ENCODE measurements around the gene SH3RF2.

Gene SH3RF2

DNA sequence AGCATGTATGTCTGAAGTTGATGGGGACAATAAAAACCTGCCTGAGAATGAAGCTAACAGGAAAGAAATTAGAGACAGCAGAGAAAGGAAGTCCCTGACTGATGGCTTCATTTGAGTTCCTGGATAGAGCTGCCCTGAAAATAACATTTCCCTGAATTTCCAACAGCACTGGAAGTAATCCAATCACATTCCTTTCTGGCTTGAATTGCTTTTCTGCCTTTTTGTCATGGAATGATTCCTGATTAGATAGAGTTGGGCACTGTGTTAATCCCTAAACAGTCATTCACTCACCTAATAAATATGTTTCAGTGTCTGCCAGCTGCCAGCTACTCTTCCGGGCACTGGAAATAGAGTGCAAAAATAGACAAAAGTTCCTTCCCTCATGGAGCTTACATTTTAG lies 30.0 kb upstream of the SH3RF2 start:
- TF ChIP-seq ZNF558 (tag by site-specific recombination; IDR thresholded peaks at IDR 0.05) (no peak), ZFP69B (tag by site-specific recombination; IDR thresholded peaks at IDR 0.05) (no peak)
- no peaks in the 10 kb centered on the region for H3K36me3 ChIP-seq (ENCODE audit: control insufficient read depth in 2 of 2, insufficient read depth in 1 of 2, low read length in 2 of 2)
- no peaks in the 10 kb centered on the region for H3K9me3 ChIP-seq (ENCODE audit: control insufficient read depth, insufficient read depth, low read depth, low read length)
- H3K4me1 ChIP-seq (ENCODE audit: control insufficient read depth, insufficient read depth, low read length): no peaks in the 10 kb centered on the region
- POLR2A ChIA-PET: no interaction called here
- CTCF ChIA-PET: interaction anchor here (0.9 to 4.9 kb wide), 5 partner anchors 19 to 521 kb away, joined by 4 to 45 read pairs (median 4); no protein-coding TSS in a partner anchor
- no peak overlapping the region for H3K27ac ChIP-seq (ENCODE audit: extremely low read depth, low read depth, low read length)
- H3K4me3 ChIP-seq (ENCODE audit: low read depth, low read length): no peak overlapping the region

DNA sequence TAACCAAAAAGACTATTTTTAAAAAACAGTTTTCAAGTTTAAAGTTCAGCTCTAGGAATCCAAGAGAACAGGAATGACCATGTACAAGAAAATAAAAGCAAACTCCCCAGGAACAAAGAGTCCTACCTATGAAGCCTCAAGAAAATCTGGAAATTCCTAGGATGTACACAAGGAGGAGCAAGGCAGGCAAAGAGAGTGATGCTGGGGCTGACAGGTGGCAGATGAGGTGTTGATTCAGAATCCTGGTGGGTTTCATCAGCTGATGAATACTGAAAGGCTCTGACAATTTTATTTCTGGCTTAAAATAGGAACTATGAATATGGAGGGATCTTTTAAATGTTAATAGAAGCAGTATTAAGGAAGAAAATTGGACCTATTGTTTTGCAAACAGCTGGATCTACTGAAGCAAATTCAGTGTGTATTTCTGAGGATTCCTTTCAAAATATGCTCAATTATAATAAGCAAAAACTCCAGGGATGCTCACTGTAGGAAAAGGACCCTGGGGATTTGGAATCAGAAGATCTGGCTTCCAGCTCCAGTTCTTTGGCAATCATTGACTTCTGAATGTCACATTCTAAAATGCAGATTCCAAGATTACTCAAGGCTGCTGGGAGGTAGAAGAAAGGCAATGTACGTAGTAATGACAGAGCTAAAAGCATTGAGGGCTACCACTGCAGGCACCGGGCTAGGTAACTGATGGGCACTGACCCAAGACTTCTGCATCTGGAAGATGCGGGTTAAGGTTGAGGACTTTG lies 28.0 kb upstream of the SH3RF2 start:
- H3K4me1 ChIP-seq (ENCODE audit: control insufficient read depth, insufficient read depth, low read length): no peaks in the 10 kb centered on the region
- no peaks in the 10 kb centered on the region for H3K9me3 ChIP-seq (ENCODE audit: control insufficient read depth, insufficient read depth, low read depth, low read length)
- CTCF ChIA-PET: interaction anchor here (0.6 to 4.9 kb wide), 21 partner anchors 8 to 468 kb away, joined by 3 to 45 read pairs (median 4); no protein-coding TSS in a partner anchor
- POLR2A ChIA-PET: no interaction called here
- H3K36me3 ChIP-seq (ENCODE audit: control insufficient read depth in 2 of 2, insufficient read depth in 1 of 2, low read length in 2 of 2): no peaks in the 10 kb centered on the region
- H3K4me3 ChIP-seq (ENCODE audit: low read depth, low read length): no peak overlapping the region
- no peak overlapping the region for H3K27ac ChIP-seq (ENCODE audit: extremely low read depth, low read depth, low read length)
- no peak for TF ChIP-seq ZNF600 (tag by site-specific recombination; IDR thresholded peaks at IDR 0.05)
- no peak for TF ChIP-seq ZFP3 (tag by site-specific recombination; IDR thresholded peaks at IDR 0.05; ENCODE audit: low read depth)
- TF ChIP-seq ZNF394 (tag by site-specific recombination; IDR thresholded peaks at IDR 0.05; ENCODE audit: borderline replicate concordance): no peak
- peak; percentile 50; the same call in 1 of the 2 replicates for TF ChIP-seq SCRT1 (tag by site-specific recombination; IDR thresholded peaks at IDR 0.05; ENCODE audit: borderline replicate concordance)
- TF ChIP-seq, protein P1, sequence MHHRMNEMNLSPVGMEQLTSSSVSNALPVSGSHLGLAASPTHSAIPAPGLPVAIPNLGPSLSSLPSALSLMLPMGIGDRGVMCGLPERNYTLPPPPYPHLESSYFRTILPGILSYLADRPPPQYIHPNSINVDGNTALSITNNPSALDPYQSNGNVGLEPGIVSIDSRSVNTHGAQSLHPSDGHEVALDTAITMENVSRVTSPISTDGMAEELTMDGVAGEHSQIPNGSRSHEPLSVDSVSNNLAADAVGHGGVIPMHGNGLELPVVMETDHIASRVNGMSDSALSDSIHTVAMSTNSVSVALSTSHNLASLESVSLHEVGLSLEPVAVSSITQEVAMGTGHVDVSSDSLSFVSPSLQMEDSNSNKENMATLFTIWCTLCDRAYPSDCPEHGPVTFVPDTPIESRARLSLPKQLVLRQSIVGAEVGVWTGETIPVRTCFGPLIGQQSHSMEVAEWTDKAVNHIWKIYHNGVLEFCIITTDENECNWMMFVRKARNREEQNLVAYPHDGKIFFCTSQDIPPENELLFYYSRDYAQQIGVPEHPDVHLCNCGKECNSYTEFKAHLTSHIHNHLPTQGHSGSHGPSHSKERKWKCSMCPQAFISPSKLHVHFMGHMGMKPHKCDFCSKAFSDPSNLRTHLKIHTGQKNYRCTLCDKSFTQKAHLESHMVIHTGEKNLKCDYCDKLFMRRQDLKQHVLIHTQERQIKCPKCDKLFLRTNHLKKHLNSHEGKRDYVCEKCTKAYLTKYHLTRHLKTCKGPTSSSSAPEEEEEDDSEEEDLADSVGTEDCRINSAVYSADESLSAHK (tag by site-specific recombination; IDR thresholded peaks at IDR 0.05): no peak
- TF ChIP-seq, protein P2, sequence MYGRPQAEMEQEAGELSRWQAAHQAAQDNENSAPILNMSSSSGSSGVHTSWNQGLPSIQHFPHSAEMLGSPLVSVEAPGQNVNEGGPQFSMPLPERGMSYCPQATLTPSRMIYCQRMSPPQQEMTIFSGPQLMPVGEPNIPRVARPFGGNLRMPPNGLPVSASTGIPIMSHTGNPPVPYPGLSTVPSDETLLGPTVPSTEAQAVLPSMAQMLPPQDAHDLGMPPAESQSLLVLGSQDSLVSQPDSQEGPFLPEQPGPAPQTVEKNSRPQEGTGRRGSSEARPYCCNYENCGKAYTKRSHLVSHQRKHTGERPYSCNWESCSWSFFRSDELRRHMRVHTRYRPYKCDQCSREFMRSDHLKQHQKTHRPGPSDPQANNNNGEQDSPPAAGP (tag by site-specific recombination; IDR thresholded peaks at IDR 0.05): no peak
- no peak for TF ChIP-seq ZNF791 (tag by site-specific recombination; IDR thresholded peaks at IDR 0.05)
- no peak for TF ChIP-seq ZNF626 (tag by site-specific recombination; IDR thresholded peaks at IDR 0.05)
- TF ChIP-seq, protein P3, sequence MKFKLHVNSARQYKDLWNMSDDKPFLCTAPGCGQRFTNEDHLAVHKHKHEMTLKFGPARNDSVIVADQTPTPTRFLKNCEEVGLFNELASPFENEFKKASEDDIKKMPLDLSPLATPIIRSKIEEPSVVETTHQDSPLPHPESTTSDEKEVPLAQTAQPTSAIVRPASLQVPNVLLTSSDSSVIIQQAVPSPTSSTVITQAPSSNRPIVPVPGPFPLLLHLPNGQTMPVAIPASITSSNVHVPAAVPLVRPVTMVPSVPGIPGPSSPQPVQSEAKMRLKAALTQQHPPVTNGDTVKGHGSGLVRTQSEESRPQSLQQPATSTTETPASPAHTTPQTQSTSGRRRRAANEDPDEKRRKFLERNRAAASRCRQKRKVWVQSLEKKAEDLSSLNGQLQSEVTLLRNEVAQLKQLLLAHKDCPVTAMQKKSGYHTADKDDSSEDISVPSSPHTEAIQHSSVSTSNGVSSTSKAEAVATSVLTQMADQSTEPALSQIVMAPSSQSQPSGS (tag by site-specific recombination; IDR thresholded peaks at IDR 0.05; ENCODE audit: low read depth): no peak
- TF ChIP-seq ZIC2 (tag by site-specific recombination; IDR thresholded peaks at IDR 0.05): no peak
- TF ChIP-seq ZNF664 (tag by site-specific recombination; IDR thresholded peaks at IDR 0.05): no peak
- TF ChIP-seq SCRT2 (tag by site-specific recombination; IDR thresholded peaks at IDR 0.05): peak; percentile 88
- TF ChIP-seq, protein P4, sequence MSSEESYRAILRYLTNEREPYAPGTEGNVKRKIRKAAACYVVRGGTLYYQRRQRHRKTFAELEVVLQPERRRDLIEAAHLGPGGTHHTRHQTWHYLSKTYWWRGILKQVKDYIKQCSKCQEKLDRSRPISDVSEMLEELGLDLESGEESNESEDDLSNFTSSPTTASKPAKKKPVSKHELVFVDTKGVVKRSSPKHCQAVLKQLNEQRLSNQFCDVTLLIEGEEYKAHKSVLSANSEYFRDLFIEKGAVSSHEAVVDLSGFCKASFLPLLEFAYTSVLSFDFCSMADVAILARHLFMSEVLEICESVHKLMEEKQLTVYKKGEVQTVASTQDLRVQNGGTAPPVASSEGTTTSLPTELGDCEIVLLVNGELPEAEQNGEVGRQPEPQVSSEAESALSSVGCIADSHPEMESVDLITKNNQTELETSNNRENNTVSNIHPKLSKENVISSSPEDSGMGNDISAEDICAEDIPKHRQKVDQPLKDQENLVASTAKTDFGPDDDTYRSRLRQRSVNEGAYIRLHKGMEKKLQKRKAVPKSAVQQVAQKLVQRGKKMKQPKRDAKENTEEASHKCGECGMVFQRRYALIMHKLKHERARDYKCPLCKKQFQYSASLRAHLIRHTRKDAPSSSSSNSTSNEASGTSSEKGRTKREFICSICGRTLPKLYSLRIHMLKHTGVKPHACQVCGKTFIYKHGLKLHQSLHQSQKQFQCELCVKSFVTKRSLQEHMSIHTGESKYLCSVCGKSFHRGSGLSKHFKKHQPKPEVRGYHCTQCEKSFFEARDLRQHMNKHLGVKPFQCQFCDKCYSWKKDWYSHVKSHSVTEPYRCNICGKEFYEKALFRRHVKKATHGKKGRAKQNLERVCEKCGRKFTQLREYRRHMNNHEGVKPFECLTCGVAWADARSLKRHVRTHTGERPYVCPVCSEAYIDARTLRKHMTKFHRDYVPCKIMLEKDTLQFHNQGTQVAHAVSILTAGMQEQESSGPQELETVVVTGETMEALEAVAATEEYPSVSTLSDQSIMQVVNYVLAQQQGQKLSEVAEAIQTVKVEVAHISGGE (tag by site-specific recombination; conservative IDR thresholded peaks at IDR 0.05; ENCODE audit: low read depth): no peak
- TF ChIP-seq ZNF843 (tag by site-specific recombination; IDR thresholded peaks at IDR 0.05): no peak
- no peak for TF ChIP-seq ZNF19 (tag by site-specific recombination; IDR thresholded peaks at IDR 0.05; ENCODE audit: low read depth)
- TF ChIP-seq ZNF16 (tag by site-specific recombination; IDR thresholded peaks at IDR 0.05; ENCODE audit: low read depth): no peak
- TF ChIP-seq ZNF37A (tag by site-specific recombination; IDR thresholded peaks at IDR 0.05): no peak
- TF ChIP-seq SP7 (tag by site-specific recombination; IDR thresholded peaks at IDR 0.05): no peak
- TF ChIP-seq ZEB2 (tag by site-specific recombination; IDR thresholded peaks at IDR 0.05): no peak
- TF ChIP-seq GLI2 (tag by site-specific recombination; IDR thresholded peaks at IDR 0.05; ENCODE audit: borderline replicate concordance, low read depth): no peak
- TF ChIP-seq ZNF302 (tag by site-specific recombination; IDR thresholded peaks at IDR 0.05; ENCODE audit: low read depth): no peak
- TF ChIP-seq ZNF324 (tag by site-specific recombination; IDR thresholded peaks at IDR 0.05): no peak
- TF ChIP-seq, protein P5, sequence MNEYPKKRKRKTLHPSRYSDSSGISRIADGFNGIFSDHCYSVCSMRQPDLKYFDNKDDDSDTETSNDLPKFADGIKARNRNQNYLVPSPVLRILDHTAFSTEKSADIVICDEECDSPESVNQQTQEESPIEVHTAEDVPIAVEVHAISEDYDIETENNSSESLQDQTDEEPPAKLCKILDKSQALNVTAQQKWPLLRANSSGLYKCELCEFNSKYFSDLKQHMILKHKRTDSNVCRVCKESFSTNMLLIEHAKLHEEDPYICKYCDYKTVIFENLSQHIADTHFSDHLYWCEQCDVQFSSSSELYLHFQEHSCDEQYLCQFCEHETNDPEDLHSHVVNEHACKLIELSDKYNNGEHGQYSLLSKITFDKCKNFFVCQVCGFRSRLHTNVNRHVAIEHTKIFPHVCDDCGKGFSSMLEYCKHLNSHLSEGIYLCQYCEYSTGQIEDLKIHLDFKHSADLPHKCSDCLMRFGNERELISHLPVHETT (tag by site-specific recombination; IDR thresholded peaks at IDR 0.05): no peak

Measured in HEK293 (cell line).